Measurements from ENCODE around the gene CD2AP.
"Not testable (repeated sequence)": the region's sequence is repeated elsewhere in the genome, so short reads cannot be mapped to it uniquely, and the experiment has no call there.

CD2AP gene

GRCh38 chr6:47496935-47497579 is 19.5 kb downstream of the CD2AP start:
- no peak for DNase-seq (ENCODE audit: low read depth)

- no peak for DNase-seq (ENCODE audit: low read depth)
Observed at GRCh38 chr6:47502920-47503319, 25.3 kb downstream of the CD2AP start.

GRCh38 chr6:47509937-47510336 is 32.3 kb downstream of the CD2AP start:
- no peak for DNase-seq (ENCODE audit: low read depth)

GRCh38 chr6:47512872-47513271 is 35.3 kb downstream of the CD2AP start:
- no peak for DNase-seq (ENCODE audit: low read depth)

GRCh38 chr6:47519279-47519678 is 41.7 kb downstream of the CD2AP start:
- no peak for DNase-seq (ENCODE audit: low read depth)

- DNase-seq (ENCODE audit: low read depth) = no peak
Observed at GRCh38 chr6:47520282-47520681, 42.7 kb downstream of the CD2AP start.

- DNase-seq (ENCODE audit: low read depth) = no peak
Observed at GRCh38 chr6:47521961-47522360, 44.4 kb downstream of the CD2AP start.

GRCh38 chr6:47524136-47524845 is 46.7 kb downstream of the CD2AP start:
- peak; percentile 34 for DNase-seq (ENCODE audit: low read depth)

- no peak for DNase-seq (ENCODE audit: low read depth)
Observed at GRCh38 chr6:47525330-47526057, 47.9 kb downstream of the CD2AP start.

GRCh38 chr6:47527274-47527673 is 49.7 kb downstream of the CD2AP start:
- DNase-seq (ENCODE audit: low read depth) = no peak

GRCh38 chr6:47529734-47530133 is 52.1 kb downstream of the CD2AP start:
- DNase-seq (ENCODE audit: low read depth) = no peak

GRCh38 chr6:47532981-47533585 is 55.5 kb downstream of the CD2AP start:
- no peak for DNase-seq (ENCODE audit: low read depth)

- DNase-seq (ENCODE audit: low read depth) = no peak
Observed at GRCh38 chr6:47534063-47534462, 56.5 kb downstream of the CD2AP start.

- DNase-seq (ENCODE audit: low read depth) = no peak
Observed at GRCh38 chr6:47535316-47536225, 58.0 kb downstream of the CD2AP start.

- no peak for DNase-seq (ENCODE audit: low read depth)
Observed at GRCh38 chr6:47536816-47537401, 59.3 kb downstream of the CD2AP start.

- no peak for DNase-seq (ENCODE audit: low read depth)
Observed at GRCh38 chr6:47545223-47545622, 67.6 kb downstream of the CD2AP start.

GRCh38 chr6:47551670-47552069 is 74.1 kb downstream of the CD2AP start:
- DNase-seq (ENCODE audit: low read depth) = no peak

- DNase-seq (ENCODE audit: low read depth) = no peak
Observed at GRCh38 chr6:47552319-47552718, 74.7 kb downstream of the CD2AP start.

- not testable (repeated sequence) for DNase-seq (ENCODE audit: low read depth)
Observed at GRCh38 chr6:47553243-47553642, 75.7 kb downstream of the CD2AP start.

- not testable (repeated sequence) for DNase-seq (ENCODE audit: low read depth)
Observed at GRCh38 chr6:47556459-47556858, 78.9 kb downstream of the CD2AP start.

GRCh38 chr6:47563162-47563561 is 85.6 kb downstream of the CD2AP start:
- DNase-seq (ENCODE audit: low read depth) = no peak
